IMR-90 (cell line): ENCODE measurements around the gene CDK5RAP2. TPM values are rescaled to one million over a fixed set of nuclear protein-coding genes. Genes with fewer than 3 reads are reported as not detected.

Source experiments
- ATAC-seq: fragments of 200-7000 bp; cut with Tn5 transposase; 2 replicates; pipeline ENCODE4 v1.9.1; 2020; ENCODE audit warnings: low read depth, mild to moderate bottlenecking, moderate library complexity
- BruUV-seq: library from RNA; stranded (reverse); fragments of 400-500 nt; replicated peaks from 2 replicates; lab custom pipeline; 2021; lab: Mats Ljungman, UMichigan
- CTCF ChIA-PET: fragments of 300-600 bp; formaldehyde crosslinking; extraction: SDS; loops from one replicate; lab custom pipeline; 2021; ENCODE audit warnings: antibody characterized with exemption; lab: Yijun Ruan, JAX
- POLR2A ChIA-PET: fragments of 300-600 bp; sonication (Branson Sonifier 250); formaldehyde crosslinking; loops from one replicate; lab custom pipeline; 2022; ENCODE audit warnings: antibody characterized with exemption; ENCODE audit not compliant: unreplicated experiment; lab: Charles Lee
- DNase-seq: peaks from one replicate; pipeline ENCODE4 v3.0.0; 2013
- H2AFZ ChIP-seq: replicated peaks from 2 replicates; pipeline ENCODE3; 2013; ENCODE audit warnings: low read length, mild to moderate bottlenecking; ENCODE audit not compliant: poor library complexity
- H2AK5ac ChIP-seq: 2 replicates; pipeline ENCODE4 v1.6.1; 2013; ENCODE audit warnings: low read depth, low read length, inconsistent platforms
- H2AK9ac ChIP-seq: replicated peaks from 2 replicates; pipeline ENCODE3; 2013; ENCODE audit warnings: mild to moderate bottlenecking, low read depth, low read length, moderate library complexity; ENCODE audit not compliant: poor library complexity
- H2BK120ac ChIP-seq: 2 replicates; pipeline ENCODE4 v1.6.1; 2013; ENCODE audit warnings: low read depth, low read length, inconsistent platforms
- H2BK15ac ChIP-seq: 3 replicates; pipeline ENCODE4 v1.6.1; 2013; ENCODE audit warnings: low read depth, low read length, inconsistent platforms
- H2BK20ac ChIP-seq: 2 replicates; pipeline ENCODE4 v1.6.1; 2013; ENCODE audit warnings: low read depth, mild to moderate bottlenecking, inconsistent platforms, low read length, moderate library complexity
- H2BK5ac ChIP-seq: 2 replicates; pipeline ENCODE4 v1.6.1; 2013; ENCODE audit warnings: mild to moderate bottlenecking, low read depth, low read length, inconsistent platforms; ENCODE audit not compliant: poor library complexity, severe bottlenecking
- H3K14ac ChIP-seq: replicated peaks from 2 replicates; pipeline ENCODE4 v1.6.1; 2013; ENCODE audit warnings: low read depth, low read length, inconsistent platforms
- H3K18ac ChIP-seq: 2 replicates; pipeline ENCODE4 v1.6.1; 2013; ENCODE audit warnings: low read depth, low read length, control low read depth
- H3K23ac ChIP-seq: 2 replicates; pipeline ENCODE4 v1.6.1; 2013; ENCODE audit warnings: low read depth, low read length, inconsistent platforms
- H3K27ac ChIP-seq: 2 replicates; pipeline ENCODE4 v1.5.1; 2013; ENCODE audit warnings: mild to moderate bottlenecking, control low read depth, low read length; ENCODE audit not compliant: insufficient read depth
- H3K27me3 ChIP-seq: 2 replicates; pipeline ENCODE4 v1.6.1; 2013; ENCODE audit warnings: low read length; ENCODE audit not compliant: control insufficient read depth, insufficient read depth
- H3K36me3 ChIP-seq: 2 replicates; pipeline ENCODE4 v1.6.1; 2013; ENCODE audit warnings: low read length, mixed read lengths; ENCODE audit not compliant: control insufficient read depth, insufficient read depth
- H3K4ac ChIP-seq: 2 replicates; pipeline ENCODE4 v1.6.1; 2013; ENCODE audit warnings: low read depth, low read length, inconsistent platforms
- H3K4me1 ChIP-seq: 2 replicates; pipeline ENCODE4 v1.6.1; 2013; ENCODE audit warnings: low read length, mixed read lengths; ENCODE audit not compliant: control insufficient read depth, insufficient read depth
- H3K4me2 ChIP-seq: 2 replicates; pipeline ENCODE4 v1.6.1; 2013; ENCODE audit warnings: low read depth, mild to moderate bottlenecking, control low read depth, low read length, moderate library complexity
- H3K4me3 ChIP-seq: 2 replicates; pipeline ENCODE4 v1.5.1; 2013; ENCODE audit warnings: low read depth, mild to moderate bottlenecking, control low read depth, low read length, moderate library complexity; ENCODE audit not compliant: insufficient read depth
- H3K56ac ChIP-seq: 2 replicates; pipeline ENCODE4 v1.6.1; 2013; ENCODE audit warnings: low read length, inconsistent platforms; ENCODE audit not compliant: insufficient read depth; ENCODE audit errors: extremely low read depth
- H3K79me1 ChIP-seq, 2 experiments: 2 replicates each; pipeline ENCODE4 v1.6.1; 2013; ENCODE audit warnings: low read length in 2 of 2, inconsistent platforms in 1 of 2, low read depth in 1 of 2
- H3K9ac ChIP-seq: 2 replicates; pipeline ENCODE4 v1.6.1; 2013; ENCODE audit warnings: low read depth, low read length, control low read depth
- H3K9me1 ChIP-seq: 2 replicates; pipeline ENCODE4 v1.6.1; 2013; ENCODE audit warnings: low read length, inconsistent platforms; ENCODE audit not compliant: insufficient read depth
- H3K9me3 ChIP-seq: 2 replicates; pipeline ENCODE4 v1.6.1; 2013; ENCODE audit warnings: low read length; ENCODE audit not compliant: control insufficient read depth, insufficient read depth
- H4K20me1 ChIP-seq: 2 replicates; pipeline ENCODE4 v1.6.1; 2013; ENCODE audit warnings: low read length, inconsistent platforms; ENCODE audit not compliant: insufficient read depth
- H4K5ac ChIP-seq: 2 replicates; pipeline ENCODE4 v1.6.1; 2013; ENCODE audit warnings: mild to moderate bottlenecking, low read depth, low read length, control low read depth
- H4K8ac ChIP-seq, 2 experiments: 2 replicates each; pipeline ENCODE4 v1.6.1; 2013; ENCODE audit warnings: low read depth in 2 of 2, low read length in 2 of 2, control low read depth in 1 of 2, inconsistent platforms in 1 of 2
- H4K91ac ChIP-seq: 2 replicates; pipeline ENCODE4 v1.6.1; 2013; ENCODE audit warnings: low read depth, low read length, inconsistent platforms; ENCODE audit not compliant: insufficient read depth
- BHLHE40 ChIP-seq: fragments of 150-350 bp; IDR thresholded peaks from 2 replicates; pipeline ENCODE4 v1.6.1; 2016; ENCODE audit warnings: mild to moderate bottlenecking, low read depth, low read length
- CEBPB ChIP-seq: IDR thresholded peaks from 2 replicates; pipeline ENCODE4 v1.6.1; 2012; ENCODE audit warnings: low read depth, low read length, improper control_type of control experiment
- CHD1 ChIP-seq: IDR thresholded peaks from 2 replicates; pipeline ENCODE4 v1.6.1; 2012; ENCODE audit warnings: low read depth, low read length, improper control_type of control experiment
- CTCF ChIP-seq: conservative IDR thresholded peaks from 2 replicates; pipeline ENCODE4 v1.5.1; 2012; ENCODE audit warnings: mild to moderate bottlenecking, low read depth, low read length, improper control_type of control experiment
- MAZ ChIP-seq: IDR thresholded peaks from 2 replicates; pipeline ENCODE4 v1.6.1; 2012; ENCODE audit warnings: low read depth, mild to moderate bottlenecking, low read length, improper control_type of control experiment, moderate library complexity, borderline replicate concordance
- MXI1 ChIP-seq: IDR thresholded peaks from 2 replicates; pipeline ENCODE4 v1.6.1; 2012; ENCODE audit warnings: low read depth, mild to moderate bottlenecking, low read length, moderate library complexity, borderline replicate concordance
- RAD21 ChIP-seq: IDR thresholded peaks from 2 replicates; pipeline ENCODE4 v1.6.1; 2012; ENCODE audit warnings: low read length, improper control_type of control experiment
- RFX5 ChIP-seq: IDR thresholded peaks from 2 replicates; pipeline ENCODE4 v1.8.0; 2012; ENCODE audit warnings: low read depth, mild to moderate bottlenecking, low read length, moderate library complexity
- WGBS, 2 experiments: methylation state at CpG; one replicate each; pipeline versions ENCODE4 v1.1.5 to v1.1.7; 2013; ENCODE audit warnings: missing lambda C conversion rate in 2 of 2; ENCODE audit not compliant: insufficient read length in 1 of 2; ENCODE audit errors: extremely low coverage in 2 of 2; 5-methylcytosine and 5-hydroxymethylcytosine counted together
- dilution Hi-C: fragments of 300-500 bp; cut with HindIII; formaldehyde crosslinking; loops from one replicate; pipeline ENCODE4 v1.14.3; 2018; ENCODE audit warnings: low sequenced_read_pairs; ENCODE audit not compliant: unreplicated experiment
- in situ Hi-C: fragments of 300-500 bp; cut with MboI; formaldehyde crosslinking; loops from 3 replicates; pipeline ENCODE4 v1.14.3; 2019; ENCODE audit warnings: low sequenced_read_pairs, inconsistent platforms, mixed read lengths
- intact Hi-C: fragments of 100-400 bp; cut with micrococcal nuclease; formaldehyde crosslinking; loops from 2 replicates; pipeline ENCODE4 v1.10.0; 2022
- polyA plus RNA-seq, 3 experiments: library from polyadenylated mRNA; depleted of rRNA; stranded (reverse); fragments of >200 nt; gene quantifications; 2 replicates each; pipeline ENCODE4 v1.2.3, GENCODE V29; 2012; ENCODE audit warnings: low replicate concordance in 1 of 3
- total RNA-seq: library from RNA; depleted of rRNA; stranded (reverse); fragments of >200 nt; gene quantifications from 2 replicates; pipeline ENCODE4 v1.2.3, GENCODE V29; 2012

CDK5RAP2 gene
- total and polyA plus RNA-seq, 2 of the 4 experiments (the other 2 are of a cell fraction) = 29.5 to 31.7 TPM

GRCh38 chr9:120345379-120345778 is 234.6 kb downstream of the CDK5RAP2 start:
- ChIA-PET CTCF (interaction anchor here (0.5 to 1.0 kb wide), 2 partner anchors 12 to 377 kb away, joined by 3 to 4 read pairs; no protein-coding TSS in a partner anchor), POLR2A (no interaction called here)
- Histone ChIP-seq H3K4me1 (no peaks in the 10 kb centered on the region), H2BK20ac (no peak overlapping the region), H3K4me3 (no peak overlapping the region), H2AK5ac (no peak overlapping the region), H3K36me3 (no peaks in the 10 kb centered on the region), H2AFZ (peak overlapping the region; percentile 40), H2AK9ac (no peak overlapping the region), H2BK15ac (no peak overlapping the region; the same call in 2 of the 3 replicates), H4K5ac (no peak overlapping the region), H4K8ac (no peak overlapping the region), H4K91ac (no peak overlapping the region; the same call in 1 of the 2 replicates), H2BK120ac (no peak overlapping the region), H3K9me1 (peaks cover 2% of the 10 kb centered on the region; the same call in 1 of the 2 replicates), H2BK5ac (no peak overlapping the region), H3K56ac (no peak overlapping the region), H3K9ac (no peak overlapping the region), H3K79me1 (no peaks in the 10 kb centered on the region), H3K9me3 (no peaks in the 10 kb centered on the region), H4K20me1 (no peaks in the 10 kb centered on the region), H3K27ac (no peak overlapping the region), H3K18ac (no peak overlapping the region), H3K4me2 (no peak overlapping the region), H3K23ac (no peak overlapping the region), H3K14ac (no peak overlapping the region), H3K4ac (no peak overlapping the region), H3K27me3 (no peaks in the 10 kb centered on the region)
- ATAC-seq (no peak), DNase-seq (no peak)
- intact Hi-C loops (no loop called here), dilution Hi-C loops (no loop called here), in situ Hi-C loops (loop anchor here (10.0 kb wide), 1 partner anchor 791 kb away; no protein-coding TSS in a partner anchor)
- whole genome bisulfite sequencing, 2 experiments = no CpG with 5 or more reads among the region's 2 CpGs
- BruUV-seq = no TSS peak
- TF ChIP-seq RAD21 (no peak), RFX5 (no peak), MXI1 (no peak), CTCF (no peak), CHD1 (no peak), MAZ (no peak), BHLHE40 (no peak), CEBPB (no peak)
